AG09309 (cell line): ENCODE results near the gene SEPTIN1.
A peak's percentile ranks its signal among the peaks of the same experiment; 100 is the strongest.

ENCODE experiments used
- DNase-seq: peaks from one replicate; pipeline ENCODE4 v3.0.0-alpha.2; 2010; ENCODE audit warnings: low read depth
- H3K4me3 ChIP-seq: 2 replicates; pipeline ENCODE4 v1.5.1; 2011; ENCODE audit warnings: mild to moderate bottlenecking, low read depth, low read length, moderate library complexity; ENCODE audit not compliant: control insufficient read depth
- TF ChIP-seq, protein P1 (sequence below): IDR thresholded peaks from 2 replicates; pipeline ENCODE4 v1.5.1; 2011; ENCODE audit warnings: mild to moderate bottlenecking, low read depth, low read length, inconsistent platforms; ENCODE audit not compliant: insufficient read depth, control insufficient read depth; ENCODE audit errors: missing control alignments

SEPTIN1 gene

DNA sequence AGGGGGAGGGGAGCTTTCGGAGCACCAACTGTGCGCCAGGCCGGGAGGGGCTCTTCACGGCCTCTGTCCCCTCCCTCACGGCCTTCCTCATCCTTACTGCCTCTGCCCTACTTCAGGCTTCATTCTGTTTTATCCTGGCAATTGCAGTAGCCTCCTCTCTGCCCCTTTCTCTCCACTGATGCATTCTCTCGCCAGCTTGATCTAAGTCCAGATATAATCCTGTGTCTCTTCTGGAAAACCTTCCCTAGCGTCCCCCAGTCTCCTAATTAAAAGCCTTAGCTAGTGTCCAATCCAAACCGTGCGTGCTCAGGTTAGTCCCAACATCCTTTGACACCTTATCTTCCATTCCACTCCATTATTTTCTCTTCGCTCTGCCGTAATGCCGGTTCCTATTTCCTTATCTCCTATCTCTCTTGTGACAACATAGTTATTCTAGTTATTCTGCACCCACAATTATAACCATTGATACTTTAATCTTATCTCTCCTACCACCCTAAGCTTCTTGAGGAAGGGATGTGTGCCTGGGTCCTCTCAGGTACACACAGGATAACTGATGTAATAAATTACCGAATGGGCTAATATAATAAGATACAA is 13.7 kb upstream of the SEPTIN1 start:
- H3K4me3 ChIP-seq: peak overlapping the region; percentile 64
- no peak for DNase-seq
- TF ChIP-seq, protein P1, sequence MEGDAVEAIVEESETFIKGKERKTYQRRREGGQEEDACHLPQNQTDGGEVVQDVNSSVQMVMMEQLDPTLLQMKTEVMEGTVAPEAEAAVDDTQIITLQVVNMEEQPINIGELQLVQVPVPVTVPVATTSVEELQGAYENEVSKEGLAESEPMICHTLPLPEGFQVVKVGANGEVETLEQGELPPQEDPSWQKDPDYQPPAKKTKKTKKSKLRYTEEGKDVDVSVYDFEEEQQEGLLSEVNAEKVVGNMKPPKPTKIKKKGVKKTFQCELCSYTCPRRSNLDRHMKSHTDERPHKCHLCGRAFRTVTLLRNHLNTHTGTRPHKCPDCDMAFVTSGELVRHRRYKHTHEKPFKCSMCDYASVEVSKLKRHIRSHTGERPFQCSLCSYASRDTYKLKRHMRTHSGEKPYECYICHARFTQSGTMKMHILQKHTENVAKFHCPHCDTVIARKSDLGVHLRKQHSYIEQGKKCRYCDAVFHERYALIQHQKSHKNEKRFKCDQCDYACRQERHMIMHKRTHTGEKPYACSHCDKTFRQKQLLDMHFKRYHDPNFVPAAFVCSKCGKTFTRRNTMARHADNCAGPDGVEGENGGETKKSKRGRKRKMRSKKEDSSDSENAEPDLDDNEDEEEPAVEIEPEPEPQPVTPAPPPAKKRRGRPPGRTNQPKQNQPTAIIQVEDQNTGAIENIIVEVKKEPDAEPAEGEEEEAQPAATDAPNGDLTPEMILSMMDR: no peak

DNA sequence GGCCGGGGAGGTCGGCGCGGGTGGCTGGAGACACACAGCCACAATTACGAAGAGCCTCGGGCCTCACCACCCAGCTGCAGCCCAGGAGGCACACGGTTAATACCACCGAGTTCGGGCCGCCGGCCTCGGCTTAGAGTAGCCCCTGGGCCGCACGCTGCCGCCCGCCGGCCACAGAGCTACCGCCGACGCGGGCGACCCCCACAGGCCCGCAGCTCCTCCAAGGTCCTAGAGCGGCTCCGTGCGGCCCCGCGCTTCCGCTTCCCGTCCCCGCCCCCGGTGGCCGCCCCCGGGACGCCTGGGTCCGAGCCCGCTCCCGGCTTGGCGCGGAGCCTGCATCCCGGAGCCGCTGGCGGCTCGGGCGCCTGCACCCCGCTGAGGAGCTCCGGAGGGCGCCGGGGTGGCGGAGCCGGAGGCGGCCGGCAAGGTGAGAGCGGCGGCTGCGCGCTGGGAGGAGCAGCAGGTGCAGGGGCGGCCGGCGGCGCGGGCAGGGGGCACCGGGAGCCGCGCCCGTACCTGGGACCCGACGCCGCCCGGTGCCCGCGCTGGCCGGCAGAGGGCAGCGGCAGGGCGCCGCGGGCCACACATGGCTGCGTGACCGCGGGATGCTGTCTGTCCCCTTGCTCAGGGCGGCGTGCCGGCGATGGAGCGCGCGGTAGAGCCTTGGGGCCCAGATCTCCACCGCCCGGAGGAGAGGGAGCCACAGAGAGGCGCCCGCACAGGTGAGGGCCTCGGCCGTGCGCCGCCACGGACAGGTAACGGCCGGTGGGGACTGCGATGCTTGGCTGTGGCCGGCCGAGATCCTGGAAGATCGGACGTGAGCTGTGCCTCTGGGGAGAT is 13.0 kb upstream of the SEPTIN1 start, which contains the start of gene ZNF48:
TSS of gene ZNF48 (plus strand) at position 266 of the 837 bp plus-strand sequence. CDS start at position 641, 375 bp downstream.
- TF ChIP-seq, protein P1: peak; percentile 10
- no peak for DNase-seq
- peak within 1 kb of the TSS; percentile 64 for H3K4me3 ChIP-seq

DNA sequence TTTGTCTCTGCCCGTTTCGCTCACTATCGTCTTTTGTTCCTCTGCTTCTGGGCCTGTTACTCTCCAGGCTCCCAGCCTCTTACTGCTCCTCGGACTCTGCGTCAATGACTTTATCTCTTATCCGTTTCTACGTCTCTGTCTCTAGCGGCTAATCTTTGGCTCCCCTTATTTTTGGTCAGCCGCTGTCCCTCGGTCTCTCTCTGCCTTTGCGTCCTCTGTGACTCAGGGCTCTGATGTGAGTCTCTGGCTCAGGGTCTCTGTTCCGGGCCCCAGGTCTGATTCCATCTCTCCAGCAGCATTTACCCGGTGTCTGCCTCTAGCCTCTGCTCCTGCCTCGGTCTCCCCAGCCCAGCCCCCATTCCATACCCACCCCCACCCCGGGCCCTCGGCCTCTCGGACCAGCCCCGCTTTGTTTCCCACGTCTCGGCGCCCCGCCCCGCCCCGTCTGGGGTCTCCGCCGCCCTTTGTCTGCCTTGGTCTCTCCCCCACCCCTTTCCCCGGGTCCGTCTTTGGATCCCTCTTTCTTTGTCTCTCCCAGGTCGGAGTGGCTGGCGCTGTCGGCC is 12.3 kb upstream of the SEPTIN1 start:
- H3K4me3 ChIP-seq: peak overlapping the region; percentile 64
- TF ChIP-seq, protein P1: no peak
- no peak for DNase-seq

DNA sequence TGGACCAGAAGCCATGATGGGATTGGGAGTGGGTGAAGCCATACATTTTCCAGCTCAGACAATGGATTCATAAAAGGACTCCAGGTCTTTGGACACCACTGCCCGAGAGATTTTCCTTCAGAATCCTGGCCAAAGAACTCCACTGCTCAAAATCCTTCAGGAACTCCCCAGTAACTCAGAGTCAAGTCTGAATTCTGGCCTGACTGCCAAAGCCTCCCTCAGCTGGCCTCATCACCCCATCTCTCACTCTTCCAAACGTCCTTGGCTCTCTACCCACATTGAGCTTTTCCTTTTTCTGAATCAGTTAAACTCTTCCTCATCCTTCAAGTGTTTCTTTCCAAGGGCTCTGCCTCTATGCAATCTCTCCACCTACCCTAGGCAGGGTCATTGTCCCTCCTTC is 1.2 kb upstream of the SEPTIN1 start:
- TF ChIP-seq, protein P1: no peak
- DNase-seq: no peak
- no peak overlapping the region for H3K4me3 ChIP-seq

DNA sequence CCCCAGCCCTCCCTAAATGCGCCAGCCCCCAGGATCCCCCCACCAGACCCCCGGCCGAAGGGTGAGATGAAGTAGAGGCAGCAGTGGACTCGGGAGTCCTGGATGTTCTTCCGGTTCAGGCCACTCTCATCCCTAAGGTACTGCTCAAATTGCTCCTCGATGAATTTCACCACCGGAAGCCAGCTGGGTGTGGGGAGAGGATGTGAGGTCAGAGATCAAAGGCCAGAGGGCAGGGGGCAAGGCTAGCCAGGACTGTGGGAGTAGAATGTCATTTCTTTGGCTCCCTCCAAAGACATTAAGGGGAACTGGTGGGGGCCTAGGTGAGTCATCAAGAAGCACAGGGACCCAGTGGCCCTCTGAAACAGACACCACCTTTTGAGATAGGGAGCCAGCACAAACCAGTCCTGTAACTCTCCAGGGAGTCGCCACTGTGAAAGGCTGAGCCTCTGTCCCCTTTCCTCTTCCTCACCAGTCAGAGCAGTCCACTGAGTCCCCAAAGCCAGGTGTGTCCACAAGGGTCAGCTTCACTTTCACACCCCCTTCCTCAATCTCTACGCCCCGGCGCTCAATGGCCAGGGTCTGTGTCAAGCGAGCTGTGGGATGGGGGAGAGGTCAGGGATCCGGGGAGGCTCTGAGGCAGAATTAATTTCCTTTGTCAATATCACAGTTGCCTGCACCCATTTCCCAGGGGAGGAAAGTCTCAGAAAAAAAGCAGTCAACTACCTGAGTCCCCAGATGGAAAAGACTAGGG is 895 bp downstream of the SEPTIN1 start:
- DNase-seq: no peak
- TF ChIP-seq, protein P1: no peak
- no peak overlapping the region for H3K4me3 ChIP-seq

DNA sequence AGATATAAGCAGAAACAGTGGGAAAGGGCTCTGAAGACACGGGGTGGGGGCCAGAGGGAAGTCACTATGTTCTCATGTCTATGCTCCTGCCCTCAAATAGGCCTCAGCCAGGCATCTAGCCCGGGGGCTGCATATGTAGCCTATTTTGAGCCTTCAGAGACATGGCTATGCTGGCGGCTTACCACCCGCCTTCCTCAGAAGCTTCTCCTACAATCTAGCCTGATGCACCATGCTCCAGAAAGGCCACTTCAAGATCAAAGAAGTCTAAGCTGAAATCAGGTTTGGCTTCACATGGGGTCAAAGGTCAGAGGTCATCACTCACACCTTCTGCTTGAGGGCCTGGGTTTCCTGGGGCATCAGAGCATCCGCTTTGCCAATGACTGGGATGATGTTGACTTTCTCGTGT is 1.6 kb downstream of the SEPTIN1 start:
- no peak for DNase-seq
- TF ChIP-seq, protein P1: no peak
- H3K4me3 ChIP-seq: no peak overlapping the region
